Endothelial cell (in vitro differentiated cells): Measurements from ENCODE around the gene TARDBP. TPM values are rescaled to one million over a fixed set of nuclear protein-coding genes. Genes with fewer than 3 reads are reported as not detected.
"Not testable (repeated sequence)": the region's sequence is repeated elsewhere in the genome, so short reads cannot be mapped to it uniquely, and the experiment has no call there.

Experiments
- DNase-seq: peaks from one replicate; pipeline ENCODE4 v3.0.0; 2021; ENCODE audit warnings: low spot score
- H3K27ac Mint-ChIP-seq: one replicate; pipeline ENCODE4 v1.8.0; 2021; ENCODE audit warnings: mixed read lengths, inconsistent platforms; ENCODE audit not compliant: unreplicated experiment
- H3K27me3 Mint-ChIP-seq: one replicate; pipeline ENCODE4 v1.8.0; 2021; ENCODE audit warnings: mild to moderate bottlenecking, moderate library complexity, mixed read lengths, inconsistent platforms; ENCODE audit not compliant: unreplicated experiment
- H3K36me3 Mint-ChIP-seq: one replicate; pipeline ENCODE4 v1.8.0; 2021; ENCODE audit warnings: mild to moderate bottlenecking, low read depth, mixed read lengths, inconsistent platforms; ENCODE audit not compliant: unreplicated experiment
- H3K4me1 Mint-ChIP-seq: one replicate; pipeline ENCODE4 v1.8.0; 2021; ENCODE audit warnings: mild to moderate bottlenecking, mixed read lengths, inconsistent platforms; ENCODE audit not compliant: unreplicated experiment
- H3K4me3 Mint-ChIP-seq: one replicate; pipeline ENCODE4 v1.8.0; 2021; ENCODE audit warnings: mild to moderate bottlenecking, mixed read lengths, inconsistent platforms; ENCODE audit not compliant: unreplicated experiment
- H3K9me3 Mint-ChIP-seq: one replicate; pipeline ENCODE4 v1.8.0; 2021; ENCODE audit warnings: mixed read lengths, inconsistent platforms; ENCODE audit not compliant: unreplicated experiment
- CTCF ChIP-seq: fragments of 200-600 bp; sonication (generic); IDR thresholded peaks from one replicate; pipeline ENCODE4 v1.5.0; 2021; ENCODE audit warnings: antibody characterized with exemption; ENCODE audit not compliant: unreplicated experiment
- total RNA-seq: library from RNA; stranded (reverse); fragmentation: NEBNext Ultra II Directional; extraction: Animal tissue kit (Norgen Biotek cat#: 25700); gene quantifications from one replicate; pipeline ENCODE4 v1.2.1, GENCODE V29; 2021; ENCODE audit not compliant: unreplicated experiment

The TARDBP gene
- total RNA-seq, 1 donor from 2014 or later, result 161 TPM

GRCh38 chr1:10980841-10981727, 31.4 kb upstream of the TARDBP start:
- TF ChIP-seq CTCF, result no peak
- H3K9me3 Mint-ChIP-seq, result no peaks in the 10 kb centered on the region
- DNase-seq, result no peak

GRCh38 chr1:10986525-10986890, 25.9 kb upstream of the TARDBP start:
- no peak overlapping the region for H3K27ac Mint-ChIP-seq
- TF ChIP-seq CTCF, result no peak
- no peak overlapping the region for H3K4me3 Mint-ChIP-seq
- H3K27me3 Mint-ChIP-seq, result peaks cover 5% of the 10 kb centered on the region
- no peak for DNase-seq
- H3K4me1 Mint-ChIP-seq, result peaks cover under 1% of the 10 kb centered on the region
- no peaks in the 10 kb centered on the region for H3K9me3 Mint-ChIP-seq
- no peaks in the 10 kb centered on the region for H3K36me3 Mint-ChIP-seq

More at GRCh38 chr1:10980841-10981727, 31.4 kb upstream of the TARDBP start:
- no peaks in the 10 kb centered on the region for H3K36me3 Mint-ChIP-seq
- no peak overlapping the region for H3K27ac Mint-ChIP-seq
- H3K4me3 Mint-ChIP-seq, result no peak overlapping the region
- peaks cover 12% of the 10 kb centered on the region for H3K27me3 Mint-ChIP-seq
- peaks cover 15% of the 10 kb centered on the region for H3K4me1 Mint-ChIP-seq

- H3K27ac Mint-ChIP-seq, result no peak overlapping the region
- no peaks in the 10 kb centered on the region for H3K4me1 Mint-ChIP-seq
- H3K4me3 Mint-ChIP-seq, result no peak overlapping the region
- no peak for DNase-seq
- H3K36me3 Mint-ChIP-seq, result no peaks in the 10 kb centered on the region
- H3K27me3 Mint-ChIP-seq, result peaks cover 4% of the 10 kb centered on the region
- H3K9me3 Mint-ChIP-seq, result no peaks in the 10 kb centered on the region
- TF ChIP-seq CTCF, result no peak
Measured at GRCh38 chr1:10987840-10988417, 24.5 kb upstream of the TARDBP start.

GRCh38 chr1:10989095-10989494, 23.4 kb upstream of the TARDBP start:
- H3K27ac Mint-ChIP-seq, result no peak overlapping the region
- DNase-seq, result no peak
- no peak overlapping the region for H3K4me3 Mint-ChIP-seq
- H3K27me3 Mint-ChIP-seq, result peaks cover 4% of the 10 kb centered on the region
- no peaks in the 10 kb centered on the region for H3K4me1 Mint-ChIP-seq
- H3K9me3 Mint-ChIP-seq, result no peaks in the 10 kb centered on the region
- no peak for TF ChIP-seq CTCF
- H3K36me3 Mint-ChIP-seq, result no peaks in the 10 kb centered on the region

GRCh38 chr1:10989920-10990516, 22.4 kb upstream of the TARDBP start:
- H3K27me3 Mint-ChIP-seq, H3K27ac Mint-ChIP-seq, H3K4me1 Mint-ChIP-seq, DNase-seq, H3K4me3 Mint-ChIP-seq, H3K36me3 Mint-ChIP-seq, H3K9me3 Mint-ChIP-seq: not testable (repeated sequence)
